Neural cell (in vitro differentiated cells): ENCODE data around the gene TNFSF12. TPM values are rescaled to one million over a fixed set of nuclear protein-coding genes. Genes with fewer than 3 reads are reported as not detected.

Experiments used
- H2AFZ ChIP-seq: fragments of 200-600, 300-800 bp; sonication (generic), shearing (Covaris generic); 2 replicates; pipeline ENCODE4 v1.6.0; 2014; ENCODE audit warnings: low read depth, mild to moderate bottlenecking, antibody characterized with exemption, low read length, moderate library complexity
- H3F3A ChIP-seq: fragments of 200-600 bp; shearing (Covaris generic); 2 replicates; pipeline ENCODE4 v1.6.1; 2016; ENCODE audit warnings: mild to moderate bottlenecking, moderate library complexity, mixed read lengths, antibody characterized with exemption, low read length; ENCODE audit not compliant: insufficient read depth, poor library complexity, severe bottlenecking
- H3K27ac ChIP-seq: fragments of 200-600, 300-800 bp; sonication (generic), shearing (Covaris generic); 2 replicates; pipeline ENCODE4 v1.5.1; 2014; ENCODE audit warnings: mild to moderate bottlenecking, low read length, moderate library complexity
- H3K27me3 ChIP-seq: fragments of 300-800, 200-600 bp; sonication (generic), shearing (Covaris generic); 2 replicates; pipeline ENCODE4 v1.6.0; 2014; ENCODE audit warnings: mild to moderate bottlenecking, low read depth, low read length, moderate library complexity; ENCODE audit not compliant: insufficient read depth
- H3K36me3 ChIP-seq: fragments of 300-800, 200-600 bp; sonication (generic), shearing (Covaris generic); 2 replicates; pipeline ENCODE4 v1.5.1; 2014; ENCODE audit warnings: mild to moderate bottlenecking, antibody characterized with exemption, low read length, moderate library complexity; ENCODE audit not compliant: insufficient read depth
- H3K4me2 ChIP-seq: fragments of 300-800, 200-600 bp; sonication (generic), shearing (Covaris generic); 2 replicates; pipeline ENCODE4 v1.6.0; 2014; ENCODE audit warnings: mild to moderate bottlenecking, low read length
- H3K4me3 ChIP-seq: fragments of 300-800, 200-600 bp; sonication (generic), shearing (Covaris generic); 2 replicates; pipeline ENCODE4 v1.5.1; 2014; ENCODE audit warnings: mild to moderate bottlenecking, low read length, moderate library complexity
- H3K79me2 ChIP-seq: fragments of 200-600 bp; shearing (Covaris generic); replicated peaks from 2 replicates; pipeline ENCODE4 v1.6.0; 2014; ENCODE audit warnings: mild to moderate bottlenecking, low read length, moderate library complexity; ENCODE audit not compliant: insufficient read depth
- H3K9ac ChIP-seq: fragments of 300-800, 200-600 bp; sonication (generic), shearing (Covaris generic); 2 replicates; pipeline ENCODE4 v1.6.1; 2016; ENCODE audit warnings: mild to moderate bottlenecking, low read length, mixed read lengths
- H3K9me2 ChIP-seq: fragments of 200-600 bp; shearing (Covaris generic); 2 replicates; pipeline ENCODE4 v1.6.1; 2016; ENCODE audit warnings: mild to moderate bottlenecking, low read length, mixed read lengths; ENCODE audit not compliant: insufficient read depth
- H3K9me3 ChIP-seq: fragments of 200-600, 300-800 bp; sonication (generic), shearing (Covaris generic); 2 replicates; pipeline ENCODE4 v1.6.1; 2016; ENCODE audit warnings: mild to moderate bottlenecking, mixed run types, low read length, moderate library complexity, mixed read lengths
- H4K20me1 ChIP-seq: fragments of 200-600 bp; shearing (Covaris generic); 2 replicates; pipeline ENCODE4 v1.6.1; 2016; ENCODE audit warnings: mild to moderate bottlenecking, mixed run types; ENCODE audit not compliant: insufficient read depth
- CTCF ChIP-seq: fragments of 450-650 bp; IDR thresholded peaks from 2 replicates; pipeline ENCODE4 v1.5.1; 2014; ENCODE audit warnings: antibody characterized with exemption, mild to moderate bottlenecking, moderate library complexity; ENCODE audit not compliant: poor library complexity, severe bottlenecking
- EP300 ChIP-seq: fragments of 450-650 bp; conservative IDR thresholded peaks from 2 replicates; pipeline ENCODE4 v1.6.1; 2014; ENCODE audit warnings: antibody characterized with exemption, mild to moderate bottlenecking, moderate library complexity; ENCODE audit not compliant: poor library complexity, severe bottlenecking
- EZH2 ChIP-seq: fragments of 200-600, 300-800 bp; shearing (Covaris generic), sonication (generic); IDR thresholded peaks from 2 replicates; pipeline ENCODE4 v1.6.1; 2014; ENCODE audit warnings: antibody characterized with exemption, low read length, borderline replicate concordance, mild to moderate bottlenecking; ENCODE audit not compliant: insufficient read depth, poor library complexity, severe bottlenecking
- MXI1 ChIP-seq: fragments of 450-650 bp; conservative IDR thresholded peaks from 2 replicates; pipeline ENCODE4 v1.6.1; 2014; ENCODE audit warnings: antibody characterized with exemption, mild to moderate bottlenecking; ENCODE audit not compliant: poor library complexity, severe bottlenecking
- POLR2AphosphoS5 ChIP-seq: IDR thresholded peaks from 2 replicates; pipeline ENCODE4 v1.6.1; 2012
- RAD21 ChIP-seq: fragments of 450-650 bp; conservative IDR thresholded peaks from 2 replicates; pipeline ENCODE4 v1.6.1; 2014; ENCODE audit warnings: antibody characterized with exemption, mild to moderate bottlenecking, moderate library complexity
- REST ChIP-seq: IDR thresholded peaks from 2 replicates; pipeline ENCODE4 v1.6.1; 2012; ENCODE audit warnings: borderline replicate concordance
- SMC3 ChIP-seq: fragments of 450-650 bp; conservative IDR thresholded peaks from 2 replicates; pipeline ENCODE4 v1.6.1; 2014; ENCODE audit warnings: antibody characterized with exemption, mild to moderate bottlenecking, moderate library complexity; ENCODE audit not compliant: poor library complexity
- TAF1 ChIP-seq: IDR thresholded peaks from 2 replicates; pipeline ENCODE4 v1.6.1; 2012; ENCODE audit warnings: low read depth
- polyA plus RNA-seq: library from polyadenylated mRNA; depleted of rRNA; stranded (reverse); fragments of >200 nt; gene quantifications from 2 replicates; pipeline ENCODE4 v1.2.3, GENCODE V29; 2014

The TNFSF12 gene
- polyA plus RNA-seq, 1 donor from 2014 or later: not detected

- H3K9ac ChIP-seq: peak overlapping the region; percentile 89
- H3K27ac ChIP-seq: no peak overlapping the region
- H3F3A ChIP-seq: no peaks in the 10 kb centered on the region
- peaks cover 18% of the 10 kb centered on the region for H3K79me2 ChIP-seq
- no peaks in the 10 kb centered on the region for H3K9me3 ChIP-seq
- H3K9me2 ChIP-seq: no peaks in the 10 kb centered on the region
- no peaks in the 10 kb centered on the region for H3K36me3 ChIP-seq
- no peak overlapping the region for H2AFZ ChIP-seq
- H4K20me1 ChIP-seq: no peaks in the 10 kb centered on the region
- peak overlapping the region; percentile 90 for H3K4me3 ChIP-seq
- H3K27me3 ChIP-seq: no peaks in the 10 kb centered on the region
- no peak for TF ChIP-seq POLR2AphosphoS5
- TF ChIP-seq REST: no peak
- TF ChIP-seq SMC3: no peak
- no peak for TF ChIP-seq EP300
- TF ChIP-seq TAF1: no peak
- no peak for TF ChIP-seq CTCF
- TF ChIP-seq MXI1: no peak
- no peak for TF ChIP-seq EZH2
- TF ChIP-seq RAD21: no peak
- peak overlapping the region; percentile 100 for H3K4me2 ChIP-seq
Measured at GRCh38 chr17:7563115-7563869, 14.4 kb downstream of the TNFSF12 start.

- no peak overlapping the region for H3K9ac ChIP-seq
- H3K27ac ChIP-seq: no peak overlapping the region
- no peaks in the 10 kb centered on the region for H3K9me2 ChIP-seq
- TF ChIP-seq MXI1 (no peak), REST (no peak), RAD21 (no peak), CTCF (no peak)
- no peaks in the 10 kb centered on the region for H3F3A ChIP-seq
- H3K9me3 ChIP-seq: no peaks in the 10 kb centered on the region
- H3K4me2 ChIP-seq: no peak overlapping the region
- peaks cover 18% of the 10 kb centered on the region for H3K79me2 ChIP-seq
- H2AFZ ChIP-seq: no peak overlapping the region
- no peaks in the 10 kb centered on the region for H3K27me3 ChIP-seq
- peaks cover 7% of the 10 kb centered on the region for H3K36me3 ChIP-seq
- peaks cover 9% of the 10 kb centered on the region for H4K20me1 ChIP-seq
- H3K4me3 ChIP-seq: no peak overlapping the region
Measured at GRCh38 chr17:7569571-7569970, 20.7 kb downstream of the TNFSF12 start.
